Natural killer cell (primary cell): ENCODE measurements around the gene OR6A2. TPM values are rescaled to one million over a fixed set of nuclear protein-coding genes. Genes with fewer than 3 reads are reported as not detected.

Experiments used
- ATAC-seq, 3 donors: fragments of 150-1000 bp in 2 of 3; fragments of 200-7000 bp in 1 of 3; cut with Tn5 transposase; 1 replicate in 1 of 3; 2 replicates in 2 of 3; pipeline ENCODE4 v1.10.0; 2021; ENCODE audit warnings: mild to moderate bottlenecking in 2 of 3, moderate library complexity in 2 of 3
- DNase-seq, 2 donors: peaks; one replicate each; pipeline versions ENCODE4 v3.0.0 to v3.0.0-alpha.2; 2013 to 2021; ENCODE audit warnings: mixed read lengths in 1 of 2
- H3K27ac ChIP-seq: one replicate; pipeline ENCODE4 v1.5.1; 2013; ENCODE audit warnings: mild to moderate bottlenecking, low read length
- H3K27me3 ChIP-seq: one replicate; pipeline ENCODE4 v1.6.1; 2013; ENCODE audit warnings: low read length; ENCODE audit not compliant: control insufficient read depth, insufficient read depth
- H3K36me3 ChIP-seq: one replicate; pipeline ENCODE4 v1.6.1; 2013; ENCODE audit warnings: low read length; ENCODE audit not compliant: control insufficient read depth, insufficient read depth
- H3K4me1 ChIP-seq: one replicate; pipeline ENCODE4 v1.6.1; 2013; ENCODE audit warnings: low read length; ENCODE audit not compliant: control insufficient read depth, insufficient read depth
- H3K4me3 ChIP-seq: one replicate; pipeline ENCODE4 v1.5.1; 2013; ENCODE audit warnings: low read length
- H3K9me3 ChIP-seq: one replicate; pipeline ENCODE4 v1.6.1; 2013; ENCODE audit warnings: low read length; ENCODE audit not compliant: control insufficient read depth, insufficient read depth
- H3K27ac Mint-ChIP-seq, 2 donors: one replicate each; pipeline ENCODE4 v1.8.0; 2022; ENCODE audit warnings: mild to moderate bottlenecking in 2 of 2, mixed read lengths in 2 of 2, moderate library complexity in 1 of 2
- H3K27me3 Mint-ChIP-seq, 2 donors: one replicate each; pipeline ENCODE4 v1.8.0; 2022; ENCODE audit warnings: low read depth in 2 of 2, mixed read lengths in 2 of 2
- H3K36me3 Mint-ChIP-seq: one replicate; pipeline ENCODE4 v1.8.0; 2022; ENCODE audit warnings: mixed read lengths
- H3K4me1 Mint-ChIP-seq, 2 donors: one replicate each; pipeline ENCODE4 v1.8.0; 2022; ENCODE audit warnings: mixed read lengths in 2 of 2
- H3K4me3 Mint-ChIP-seq: one replicate; pipeline ENCODE4 v1.8.0; 2022; ENCODE audit warnings: mild to moderate bottlenecking, moderate library complexity, mixed read lengths
- H3K9me3 Mint-ChIP-seq, 2 donors: one replicate each; pipeline ENCODE4 v1.8.0; 2022; ENCODE audit warnings: mixed read lengths in 2 of 2
- WGBS: methylation state at CpG from one replicate; pipeline ENCODE4 v1.1.7; 2013; ENCODE audit warnings: missing lambda C conversion rate; ENCODE audit not compliant: insufficient coverage; 5-methylcytosine and 5-hydroxymethylcytosine counted together
- intact Hi-C: fragments of 100-400 bp; cut with micrococcal nuclease; formaldehyde crosslinking; loops from one replicate; pipeline ENCODE4 v1.14.2; 2022
- total RNA-seq, 4 donors: library from RNA; stranded (reverse); fragments of 120-200 nt in 1 of 4; gene quantifications; one replicate each; pipeline versions ENCODE4 v1.2.3 to v1.2.4, GENCODE V29; 2013 to 2022
- TF ChIP-seq, protein P1 (sequence below): fragments of 200-600 bp; IDR thresholded peaks from one replicate; pipeline ENCODE4 v1.8.0; 2022; ENCODE audit warnings: antibody characterized with exemption

OR6A2 gene
- total RNA-seq, 3 donors from 2014 or later (not counting 1 experiment from before 2014, with no cell fraction given): not detected

GRCh38 chr11:6771926-6772893, 27.3 kb downstream of the OR6A2 start, which contains the start of gene OR2AG2:
Gene OR2AG2 (minus strand): TSS chr11:6771976. CDS start chr11:6768957, 3,019 bp downstream.
- Mint-ChIP-seq H3K4me1 (no peaks in the 10 kb centered on the region), H3K36me3 (no peaks in the 10 kb centered on the region), H3K27ac (no peak within 1 kb of the TSS), H3K9me3 (no peaks in the 10 kb centered on the region), H3K27me3 (peaks cover 0 to 6% of the 10 kb centered on the region in 2 donors), H3K4me3 (no peak within 1 kb of the TSS)
- TF ChIP-seq, protein P1, sequence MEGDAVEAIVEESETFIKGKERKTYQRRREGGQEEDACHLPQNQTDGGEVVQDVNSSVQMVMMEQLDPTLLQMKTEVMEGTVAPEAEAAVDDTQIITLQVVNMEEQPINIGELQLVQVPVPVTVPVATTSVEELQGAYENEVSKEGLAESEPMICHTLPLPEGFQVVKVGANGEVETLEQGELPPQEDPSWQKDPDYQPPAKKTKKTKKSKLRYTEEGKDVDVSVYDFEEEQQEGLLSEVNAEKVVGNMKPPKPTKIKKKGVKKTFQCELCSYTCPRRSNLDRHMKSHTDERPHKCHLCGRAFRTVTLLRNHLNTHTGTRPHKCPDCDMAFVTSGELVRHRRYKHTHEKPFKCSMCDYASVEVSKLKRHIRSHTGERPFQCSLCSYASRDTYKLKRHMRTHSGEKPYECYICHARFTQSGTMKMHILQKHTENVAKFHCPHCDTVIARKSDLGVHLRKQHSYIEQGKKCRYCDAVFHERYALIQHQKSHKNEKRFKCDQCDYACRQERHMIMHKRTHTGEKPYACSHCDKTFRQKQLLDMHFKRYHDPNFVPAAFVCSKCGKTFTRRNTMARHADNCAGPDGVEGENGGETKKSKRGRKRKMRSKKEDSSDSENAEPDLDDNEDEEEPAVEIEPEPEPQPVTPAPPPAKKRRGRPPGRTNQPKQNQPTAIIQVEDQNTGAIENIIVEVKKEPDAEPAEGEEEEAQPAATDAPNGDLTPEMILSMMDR: no peak
- Histone ChIP-seq H3K4me1 (no peaks in the 10 kb centered on the region), H3K9me3 (no peaks in the 10 kb centered on the region), H3K27me3 (no peaks in the 10 kb centered on the region), H3K36me3 (no peaks in the 10 kb centered on the region), H3K27ac (no peak within 1 kb of the TSS), H3K4me3 (no peak within 1 kb of the TSS)
- WGBS: 87% methylated on average over 3 of the region's 4 CpGs
- no peak for DNase-seq
- ATAC-seq: no peak
- intact Hi-C loops: no loop called here

DNA sequence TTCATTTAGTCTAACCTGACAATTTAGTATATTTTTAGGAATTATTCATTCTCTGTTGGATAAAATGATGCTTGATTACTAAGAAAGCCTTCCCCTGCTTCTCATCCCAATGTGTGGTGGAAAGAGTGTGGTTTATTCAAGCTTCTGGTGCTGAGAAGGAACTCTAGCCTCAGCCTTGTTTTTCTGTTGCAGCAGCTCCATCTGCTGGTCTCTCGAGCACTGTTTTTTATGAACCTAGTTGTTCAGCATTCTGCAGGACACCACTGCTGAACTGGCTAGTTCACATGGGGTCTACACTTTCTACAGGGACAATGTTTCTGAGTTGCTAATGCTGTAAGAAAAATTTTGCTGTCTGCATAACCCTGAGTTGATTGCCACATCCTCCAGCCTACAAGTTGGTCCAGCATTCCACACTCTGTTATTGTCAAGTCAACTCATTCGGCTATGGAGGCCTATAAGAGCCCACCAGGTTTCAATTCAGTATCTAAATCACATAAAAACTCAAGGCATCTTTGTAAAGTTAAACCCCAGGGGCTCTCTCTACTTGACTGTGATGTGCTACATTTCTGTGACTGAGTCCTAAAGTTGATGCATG, 42.0 kb downstream of the OR6A2 start:
- Mint-ChIP-seq H3K4me3 (no peak overlapping the region), H3K9me3 (no peaks in the 10 kb centered on the region), H3K27ac (no peak overlapping the region), H3K36me3 (no peaks in the 10 kb centered on the region), H3K4me1 (no peaks in the 10 kb centered on the region), H3K27me3 (peaks cover 2 to 4% of the 10 kb centered on the region in 2 donors)
- TF ChIP-seq, protein P1: peak; percentile 78
- intact Hi-C loops: loop anchor here (1.0 to 5.0 kb wide), 5 partner anchors 12 to 379 kb away; no protein-coding TSS in a partner anchor
- H3K9me3 ChIP-seq: no peaks in the 10 kb centered on the region
- ATAC-seq (peak; percentile 73 to 84 (median 84)), DNase-seq (peak; percentile 28 to 84)
- H3K27me3 ChIP-seq: no peaks in the 10 kb centered on the region
- WGBS: 50% methylated on average over 2 of the region's 2 CpGs
- H3K27ac ChIP-seq: no peak overlapping the region
- no peaks in the 10 kb centered on the region for H3K36me3 ChIP-seq
- H3K4me3 ChIP-seq: no peak overlapping the region
- no peaks in the 10 kb centered on the region for H3K4me1 ChIP-seq

DNA sequence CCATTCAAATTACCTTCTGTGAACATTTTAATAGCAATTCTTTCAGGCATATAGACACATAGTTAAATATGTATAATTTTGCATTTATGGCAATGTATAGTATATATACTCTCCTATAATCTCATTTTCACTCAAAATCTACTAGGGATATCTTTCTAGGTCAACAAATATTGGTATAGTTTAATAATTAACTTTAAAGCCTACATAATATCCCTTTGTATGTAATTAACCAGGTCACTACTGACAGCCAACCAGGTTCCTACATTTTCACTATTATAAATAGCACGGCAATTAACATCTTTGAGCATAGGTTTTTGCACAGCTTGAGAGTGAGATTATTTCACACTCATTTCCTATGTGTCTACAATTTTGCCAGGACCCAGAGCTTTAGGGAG, 43.5 kb downstream of the OR6A2 start:
- Histone ChIP-seq H3K27me3 (no peaks in the 10 kb centered on the region), H3K36me3 (no peaks in the 10 kb centered on the region), H3K9me3 (no peaks in the 10 kb centered on the region), H3K4me1 (no peaks in the 10 kb centered on the region), H3K27ac (no peak overlapping the region), H3K4me3 (no peak overlapping the region)
- Mint-ChIP-seq H3K27ac (no peak overlapping the region), H3K27me3 (no peaks in the 10 kb centered on the region), H3K9me3 (no peaks in the 10 kb centered on the region), H3K36me3 (no peaks in the 10 kb centered on the region), H3K4me1 (no peaks in the 10 kb centered on the region), H3K4me3 (no peak overlapping the region)
- 100% methylated on average over 1 of the region's 1 CpG for WGBS
- TF ChIP-seq, protein P1: no peak
- intact Hi-C loops: loop anchor here (2.0 to 5.0 kb wide), 2 partner anchors 44 to 377 kb away; no protein-coding TSS in a partner anchor
- DNase-seq (no peak), ATAC-seq (no peak)
